ENCODE data around the gene GMDS.

GRCh38 chr6:1701668-1702353, 543.6 kb downstream of the GMDS start:
- TF ChIP-seq CTCF (IDR thresholded peaks at IDR 0.05) (no peak), POLR2A (IDR thresholded peaks at IDR 0.05) (no peak)

Data from ovary (tissue), 3 donors.